Upper lobe of left lung (tissue), 4 donors: ENCODE results near the gene EGFR.

ENCODE experiments used
- EP300 ChIP-seq, 4 donors: sonication (generic); formaldehyde crosslinking; IDR thresholded peaks; one replicate each; pipeline ENCODE4 v1.5.1; 2017; ENCODE audit warnings: antibody characterized with exemption in 4 of 4, control low read depth in 2 of 4
- POLR2A ChIP-seq, 4 donors: fragments of 450-650 bp; IDR thresholded peaks; one replicate each; pipeline ENCODE4 v1.5.1; 2016 to 2017; ENCODE audit warnings: antibody characterized with exemption in 4 of 4, mild to moderate bottlenecking in 2 of 4
- POLR2AphosphoS5 ChIP-seq, 2 donors: sonication (generic); formaldehyde crosslinking; IDR thresholded peaks; one replicate each; pipeline ENCODE4 v1.5.1; 2017; ENCODE audit warnings: antibody characterized with exemption in 2 of 2
- TF ChIP-seq, protein P1 (sequence below), 6 experiments: fragments of 450-650 bp in 4 of 6; fragments of 200-600 bp in 2 of 6; sonication (generic) in 2 of 6; IDR thresholded peaks; one replicate each; pipeline ENCODE4 v1.5.1; 2016 to 2019; ENCODE audit warnings: antibody characterized with exemption in 6 of 6

DNA sequence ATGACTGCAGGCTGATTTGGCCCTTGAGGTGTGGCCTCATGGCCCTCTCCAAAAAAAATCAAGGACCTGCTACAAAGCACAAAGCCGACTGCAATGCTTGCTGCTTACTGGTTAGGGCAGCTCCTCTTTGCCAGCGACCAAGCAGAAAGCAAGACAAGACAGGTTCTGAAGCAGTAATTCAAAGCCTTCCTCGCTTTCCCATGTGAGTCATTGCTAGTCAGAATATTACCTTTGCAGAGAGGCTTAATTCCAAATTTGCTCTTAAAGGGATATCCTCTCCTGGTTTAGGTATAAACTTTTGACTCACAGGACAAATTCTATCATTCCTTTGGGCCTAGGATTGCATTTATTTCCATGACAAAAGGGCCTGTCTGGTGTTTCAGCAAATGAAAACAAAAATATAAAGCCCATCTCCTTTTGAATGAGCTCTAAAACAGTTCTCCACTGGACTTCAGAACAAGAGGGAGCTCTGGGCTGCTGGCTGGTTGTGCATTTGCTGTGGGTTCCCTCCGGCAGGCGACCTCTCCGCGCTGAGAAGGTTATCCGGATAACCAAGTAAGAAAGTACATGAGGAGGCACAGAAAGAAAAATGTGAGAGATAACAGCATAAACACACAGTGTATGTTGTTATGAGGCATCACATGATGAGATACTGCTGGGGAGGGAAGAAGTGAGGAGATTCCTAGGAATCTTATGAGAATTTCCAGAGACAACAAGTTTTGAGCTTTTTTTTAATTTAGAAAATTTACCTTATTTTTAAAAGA, 90.8 kb downstream of the EGFR start:
- TF ChIP-seq, protein P1, sequence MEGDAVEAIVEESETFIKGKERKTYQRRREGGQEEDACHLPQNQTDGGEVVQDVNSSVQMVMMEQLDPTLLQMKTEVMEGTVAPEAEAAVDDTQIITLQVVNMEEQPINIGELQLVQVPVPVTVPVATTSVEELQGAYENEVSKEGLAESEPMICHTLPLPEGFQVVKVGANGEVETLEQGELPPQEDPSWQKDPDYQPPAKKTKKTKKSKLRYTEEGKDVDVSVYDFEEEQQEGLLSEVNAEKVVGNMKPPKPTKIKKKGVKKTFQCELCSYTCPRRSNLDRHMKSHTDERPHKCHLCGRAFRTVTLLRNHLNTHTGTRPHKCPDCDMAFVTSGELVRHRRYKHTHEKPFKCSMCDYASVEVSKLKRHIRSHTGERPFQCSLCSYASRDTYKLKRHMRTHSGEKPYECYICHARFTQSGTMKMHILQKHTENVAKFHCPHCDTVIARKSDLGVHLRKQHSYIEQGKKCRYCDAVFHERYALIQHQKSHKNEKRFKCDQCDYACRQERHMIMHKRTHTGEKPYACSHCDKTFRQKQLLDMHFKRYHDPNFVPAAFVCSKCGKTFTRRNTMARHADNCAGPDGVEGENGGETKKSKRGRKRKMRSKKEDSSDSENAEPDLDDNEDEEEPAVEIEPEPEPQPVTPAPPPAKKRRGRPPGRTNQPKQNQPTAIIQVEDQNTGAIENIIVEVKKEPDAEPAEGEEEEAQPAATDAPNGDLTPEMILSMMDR (IDR thresholded peaks at IDR 0.05) = no peak
- TF ChIP-seq POLR2A (IDR thresholded peaks at IDR 0.05) (no peak), POLR2AphosphoS5 (IDR thresholded peaks at IDR 0.05) (no peak), EP300 (IDR thresholded peaks at IDR 0.05) (no peak)
